ENCODE results near the gene CD40.

Gene CD40

DNA sequence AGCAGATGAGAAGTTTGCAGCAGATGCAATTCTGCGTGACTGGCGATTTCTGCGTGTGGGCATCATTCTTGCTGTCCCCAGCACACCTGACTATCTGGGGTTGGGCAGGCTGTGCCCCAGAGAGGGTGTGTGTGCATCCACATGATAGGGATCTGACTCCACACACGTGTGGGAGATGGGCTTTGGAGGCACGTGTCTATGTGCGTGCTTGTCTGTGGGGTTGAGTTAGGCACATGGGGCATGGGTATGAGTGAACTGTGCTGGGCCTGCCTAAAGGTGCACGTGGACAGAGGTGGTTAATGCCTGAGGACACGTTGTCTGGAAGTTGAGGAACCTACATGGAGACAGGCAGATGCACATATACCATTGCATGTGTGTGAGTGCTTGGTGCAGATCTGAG is 50.3 kb downstream of the CD40 start:
- no peak for TF ChIP-seq ZFX (IDR thresholded peaks at IDR 0.05; ENCODE audit: borderline replicate concordance)
- TF ChIP-seq, protein P1, sequence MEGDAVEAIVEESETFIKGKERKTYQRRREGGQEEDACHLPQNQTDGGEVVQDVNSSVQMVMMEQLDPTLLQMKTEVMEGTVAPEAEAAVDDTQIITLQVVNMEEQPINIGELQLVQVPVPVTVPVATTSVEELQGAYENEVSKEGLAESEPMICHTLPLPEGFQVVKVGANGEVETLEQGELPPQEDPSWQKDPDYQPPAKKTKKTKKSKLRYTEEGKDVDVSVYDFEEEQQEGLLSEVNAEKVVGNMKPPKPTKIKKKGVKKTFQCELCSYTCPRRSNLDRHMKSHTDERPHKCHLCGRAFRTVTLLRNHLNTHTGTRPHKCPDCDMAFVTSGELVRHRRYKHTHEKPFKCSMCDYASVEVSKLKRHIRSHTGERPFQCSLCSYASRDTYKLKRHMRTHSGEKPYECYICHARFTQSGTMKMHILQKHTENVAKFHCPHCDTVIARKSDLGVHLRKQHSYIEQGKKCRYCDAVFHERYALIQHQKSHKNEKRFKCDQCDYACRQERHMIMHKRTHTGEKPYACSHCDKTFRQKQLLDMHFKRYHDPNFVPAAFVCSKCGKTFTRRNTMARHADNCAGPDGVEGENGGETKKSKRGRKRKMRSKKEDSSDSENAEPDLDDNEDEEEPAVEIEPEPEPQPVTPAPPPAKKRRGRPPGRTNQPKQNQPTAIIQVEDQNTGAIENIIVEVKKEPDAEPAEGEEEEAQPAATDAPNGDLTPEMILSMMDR (IDR thresholded peaks at IDR 0.05), result no peak
- H3K27ac ChIP-seq, result no peak overlapping the region

DNA sequence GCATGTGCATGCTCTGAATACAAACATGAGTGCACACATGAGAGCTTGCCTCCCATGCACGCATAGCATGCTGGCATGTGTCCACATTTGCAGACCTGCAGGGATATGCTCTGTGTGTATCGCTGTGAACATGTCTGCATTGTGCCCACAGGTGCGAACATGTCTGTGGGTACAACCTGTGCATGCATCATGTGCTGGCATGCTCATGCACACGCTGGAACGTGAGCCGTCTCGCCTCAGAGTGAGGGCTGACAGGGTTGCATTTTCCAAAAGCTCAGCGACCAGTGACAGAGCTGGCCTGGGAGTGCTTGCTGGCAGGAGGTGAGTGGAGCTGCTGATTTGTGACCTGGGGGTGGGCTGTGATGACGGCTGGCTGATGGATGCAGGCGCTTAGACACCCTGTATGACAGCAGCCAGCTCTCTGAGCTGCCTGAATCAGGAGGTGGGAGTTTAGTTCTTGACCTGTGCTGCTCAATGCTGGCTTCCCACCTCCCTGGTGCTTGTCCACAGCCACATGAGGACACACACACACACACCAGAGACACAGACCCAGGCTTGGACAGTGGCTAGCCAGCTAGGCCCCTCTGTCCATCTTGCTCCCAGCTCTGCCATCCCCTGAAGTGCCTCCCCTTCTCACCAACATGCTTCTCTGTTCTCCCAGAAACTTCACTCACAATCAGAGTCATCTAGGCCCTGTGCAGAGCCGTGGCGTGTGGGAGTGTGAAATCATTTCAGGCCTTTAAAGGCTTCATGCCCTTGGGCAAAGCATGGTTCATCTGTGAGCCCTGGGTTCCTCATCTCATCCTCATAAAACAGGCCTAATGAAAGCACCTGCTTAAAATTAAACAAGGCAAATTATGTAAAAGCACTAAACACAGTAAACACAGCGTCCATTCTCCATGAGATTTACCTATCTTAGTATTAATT is 51.4 kb downstream of the CD40 start:
- TF ChIP-seq, protein P1 (IDR thresholded peaks at IDR 0.05), result no peak
- TF ChIP-seq ZFX (IDR thresholded peaks at IDR 0.05; ENCODE audit: borderline replicate concordance), result no peak
- no peak overlapping the region for H3K27ac ChIP-seq

DNA sequence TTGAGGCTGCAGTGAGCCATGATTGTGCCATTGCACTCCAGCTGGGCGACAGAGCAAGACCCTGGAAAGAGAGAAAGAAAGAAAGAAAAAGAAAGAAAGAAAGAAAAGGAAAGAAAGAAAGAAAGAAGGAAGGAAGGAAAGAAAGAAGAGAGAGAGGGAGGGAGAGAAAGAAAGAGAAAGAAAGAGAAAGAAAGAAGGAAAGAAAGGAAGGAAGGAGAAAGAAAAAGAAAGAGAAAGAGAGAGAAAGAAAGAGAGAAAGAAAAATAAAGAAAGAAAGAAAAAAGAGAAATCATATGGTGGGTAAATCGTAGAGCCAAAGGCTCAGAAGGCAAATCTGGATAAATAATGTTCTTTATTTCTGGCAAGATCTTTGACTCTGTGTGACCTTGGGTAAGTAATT is 53.4 kb downstream of the CD40 start:
- no peak for TF ChIP-seq ZFX (IDR thresholded peaks at IDR 0.05; ENCODE audit: borderline replicate concordance)
- H3K27ac ChIP-seq, result no peak overlapping the region

DNA sequence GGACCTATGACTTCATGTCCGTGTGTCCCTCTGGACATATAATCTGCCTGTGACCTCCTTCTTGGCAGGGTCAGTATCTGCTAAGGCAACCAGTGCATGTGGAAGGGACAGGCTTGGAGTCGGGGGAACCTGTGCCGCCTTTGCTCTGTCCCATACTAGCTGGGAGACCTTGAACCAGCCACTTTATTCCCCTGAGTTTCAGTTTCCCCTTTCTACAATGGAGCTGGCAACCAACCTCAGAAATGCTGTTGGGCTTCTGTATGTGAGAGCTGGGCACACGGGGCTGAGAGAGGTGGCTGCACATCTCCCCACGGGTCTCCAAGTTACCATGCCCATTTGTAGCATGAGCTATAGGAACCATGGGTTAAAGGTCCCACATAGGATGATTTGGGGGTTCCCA is 53.8 kb downstream of the CD40 start:
- TF ChIP-seq ZFX (IDR thresholded peaks at IDR 0.05; ENCODE audit: borderline replicate concordance), result no peak
- TF ChIP-seq, protein P1 (IDR thresholded peaks at IDR 0.05), result no peak
- no peak overlapping the region for H3K27ac ChIP-seq

DNA sequence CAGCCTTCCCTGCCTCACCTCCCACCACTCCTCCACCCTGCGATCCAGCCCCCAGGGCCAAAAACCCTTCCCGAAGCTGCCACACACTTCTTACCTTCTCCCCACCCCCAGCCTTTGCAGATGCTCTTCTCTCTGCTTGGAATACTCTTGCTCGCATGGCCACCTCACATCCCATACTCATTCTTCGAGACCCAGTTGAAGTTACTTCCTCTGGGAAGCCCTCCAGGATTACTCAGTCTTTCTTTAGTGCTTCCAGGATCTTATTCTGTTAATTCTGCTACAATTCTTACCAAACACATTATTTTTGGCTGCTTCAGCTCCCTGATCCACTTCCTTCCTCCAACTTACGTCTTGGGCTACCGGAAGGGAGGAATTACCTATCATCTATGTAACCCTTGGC is 54.3 kb downstream of the CD40 start:
- no peak overlapping the region for H3K27ac ChIP-seq
- TF ChIP-seq, protein P1 (IDR thresholded peaks at IDR 0.05), result no peak
- TF ChIP-seq ZFX (IDR thresholded peaks at IDR 0.05; ENCODE audit: borderline replicate concordance), result no peak

DNA sequence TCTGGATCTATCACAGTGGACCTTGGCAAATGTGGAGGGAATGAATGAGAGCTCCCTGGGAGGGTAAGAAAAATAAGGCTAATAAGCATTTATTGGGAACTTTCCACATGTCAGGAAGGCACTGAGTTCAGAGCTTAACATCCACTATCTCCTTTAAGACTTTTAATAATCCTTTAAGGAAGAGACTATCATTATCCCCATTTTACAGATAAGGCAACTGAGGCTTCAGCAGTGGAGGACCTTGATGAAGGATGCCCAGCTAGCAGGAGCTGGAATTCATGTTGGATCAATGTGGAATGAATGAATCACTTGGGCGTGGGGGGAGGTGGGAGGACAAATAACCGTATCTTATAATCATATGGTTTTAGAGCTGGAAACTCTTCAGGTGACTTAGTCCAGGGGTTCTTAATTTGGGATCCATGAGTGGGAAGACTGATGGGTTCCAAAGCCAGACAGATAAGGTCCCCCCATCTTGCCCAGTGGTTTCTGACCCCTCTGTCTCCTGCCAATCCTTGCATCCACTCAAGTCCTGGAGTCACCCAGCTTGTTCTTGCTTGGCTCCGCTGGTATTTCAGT is 54.9 kb downstream of the CD40 start:
- TF ChIP-seq, protein P1 (IDR thresholded peaks at IDR 0.05), result no peak
- TF ChIP-seq ZFX (IDR thresholded peaks at IDR 0.05; ENCODE audit: borderline replicate concordance), result no peak
- H3K27ac ChIP-seq, result no peak overlapping the region

DNA sequence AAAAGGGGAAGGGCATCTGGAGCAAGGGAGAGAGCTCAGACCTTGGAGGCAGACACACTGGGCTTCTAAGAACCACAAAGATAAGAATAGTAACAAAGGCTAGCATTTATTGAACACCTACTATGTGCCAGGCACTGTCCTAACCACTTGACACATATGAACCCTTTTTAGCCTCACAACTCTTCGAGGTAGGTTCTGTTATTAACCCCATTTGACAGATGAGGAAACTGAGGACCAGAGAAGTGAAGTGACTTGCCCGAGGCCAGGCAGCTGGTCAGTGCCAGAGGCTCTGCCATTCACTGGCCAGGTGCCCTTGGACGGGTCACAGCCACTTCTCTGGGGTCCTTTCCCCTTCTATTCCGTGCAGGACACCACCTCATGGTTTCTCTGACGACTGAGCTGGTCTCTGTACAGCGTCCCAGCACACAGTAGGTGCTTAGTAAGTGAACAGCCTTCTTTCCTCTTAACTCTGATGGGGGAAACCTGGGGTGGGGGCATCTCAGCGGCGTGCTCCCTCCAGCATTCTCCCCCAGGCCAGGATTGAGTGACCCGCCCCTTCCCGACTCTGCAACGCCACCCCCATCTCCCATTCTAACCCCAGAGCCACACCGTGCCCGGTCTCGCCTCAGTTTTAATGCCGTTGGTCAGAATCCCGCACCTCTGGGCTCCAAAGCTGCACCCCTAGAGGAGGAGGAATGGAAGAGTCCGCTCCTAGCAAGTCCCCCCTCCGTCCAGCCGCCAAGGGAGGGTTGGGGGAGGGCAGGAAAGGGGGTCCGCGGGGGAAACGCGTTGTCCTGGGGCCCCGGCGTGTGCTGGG is 55.7 kb downstream of the CD40 start:
- TF ChIP-seq, protein P1 (IDR thresholded peaks at IDR 0.05), result no peak
- no peak for TF ChIP-seq ZFX (IDR thresholded peaks at IDR 0.05; ENCODE audit: borderline replicate concordance)
- H3K27ac ChIP-seq, result no peak overlapping the region
